Esophagus squamous epithelium (tissue), 4 donors: ENCODE data around the gene EHBP1.

Source experiments
- CTCF ChIP-seq, 6 experiments: fragments of 450-650 bp in 4 of 6; fragments of 200-600 bp in 2 of 6; sonication (generic) in 2 of 6; IDR thresholded peaks; one replicate each; pipeline ENCODE4 v1.5.1; 2016 to 2019; ENCODE audit warnings: antibody characterized with exemption in 6 of 6, mild to moderate bottlenecking in 4 of 6, moderate library complexity in 4 of 6
- POLR2A ChIP-seq, 4 donors: fragments of 450-650 bp; IDR thresholded peaks; one replicate each; pipeline ENCODE4 v1.6.1; 2017; ENCODE audit warnings: antibody characterized with exemption in 4 of 4, mild to moderate bottlenecking in 4 of 4, moderate library complexity in 3 of 4

GRCh38 chr2:62844311-62845090 is 139.0 kb downstream of the EHBP1 start:
- TF ChIP-seq CTCF (IDR thresholded peaks at IDR 0.05) (no peak), POLR2A (IDR thresholded peaks at IDR 0.05) (no peak)
